Dermis blood vessel endothelial cell (primary cell): ENCODE results near the gene TFCP2. TPM values are rescaled to one million over a fixed set of nuclear protein-coding genes. Genes with fewer than 3 reads are reported as not detected.
"Not testable (repeated sequence)": the region's sequence is repeated elsewhere in the genome, so short reads cannot be mapped to it uniquely, and the experiment has no call there.

Experiments used
- DNase-seq: peaks from one replicate; pipeline ENCODE4 v3.0.0; 2010
- total RNA-seq: library from RNA; depleted of rRNA; stranded (reverse); fragments of >200 nt; gene quantifications from 2 replicates; pipeline ENCODE4 v1.2.3, GENCODE V29; 2014

Gene TFCP2, protein sequence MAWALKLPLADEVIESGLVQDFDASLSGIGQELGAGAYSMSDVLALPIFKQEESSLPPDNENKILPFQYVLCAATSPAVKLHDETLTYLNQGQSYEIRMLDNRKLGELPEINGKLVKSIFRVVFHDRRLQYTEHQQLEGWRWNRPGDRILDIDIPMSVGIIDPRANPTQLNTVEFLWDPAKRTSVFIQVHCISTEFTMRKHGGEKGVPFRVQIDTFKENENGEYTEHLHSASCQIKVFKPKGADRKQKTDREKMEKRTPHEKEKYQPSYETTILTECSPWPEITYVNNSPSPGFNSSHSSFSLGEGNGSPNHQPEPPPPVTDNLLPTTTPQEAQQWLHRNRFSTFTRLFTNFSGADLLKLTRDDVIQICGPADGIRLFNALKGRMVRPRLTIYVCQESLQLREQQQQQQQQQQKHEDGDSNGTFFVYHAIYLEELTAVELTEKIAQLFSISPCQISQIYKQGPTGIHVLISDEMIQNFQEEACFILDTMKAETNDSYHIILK
- 10.9 and 20.8 TPM in 2 replicates for total RNA-seq

DNA sequence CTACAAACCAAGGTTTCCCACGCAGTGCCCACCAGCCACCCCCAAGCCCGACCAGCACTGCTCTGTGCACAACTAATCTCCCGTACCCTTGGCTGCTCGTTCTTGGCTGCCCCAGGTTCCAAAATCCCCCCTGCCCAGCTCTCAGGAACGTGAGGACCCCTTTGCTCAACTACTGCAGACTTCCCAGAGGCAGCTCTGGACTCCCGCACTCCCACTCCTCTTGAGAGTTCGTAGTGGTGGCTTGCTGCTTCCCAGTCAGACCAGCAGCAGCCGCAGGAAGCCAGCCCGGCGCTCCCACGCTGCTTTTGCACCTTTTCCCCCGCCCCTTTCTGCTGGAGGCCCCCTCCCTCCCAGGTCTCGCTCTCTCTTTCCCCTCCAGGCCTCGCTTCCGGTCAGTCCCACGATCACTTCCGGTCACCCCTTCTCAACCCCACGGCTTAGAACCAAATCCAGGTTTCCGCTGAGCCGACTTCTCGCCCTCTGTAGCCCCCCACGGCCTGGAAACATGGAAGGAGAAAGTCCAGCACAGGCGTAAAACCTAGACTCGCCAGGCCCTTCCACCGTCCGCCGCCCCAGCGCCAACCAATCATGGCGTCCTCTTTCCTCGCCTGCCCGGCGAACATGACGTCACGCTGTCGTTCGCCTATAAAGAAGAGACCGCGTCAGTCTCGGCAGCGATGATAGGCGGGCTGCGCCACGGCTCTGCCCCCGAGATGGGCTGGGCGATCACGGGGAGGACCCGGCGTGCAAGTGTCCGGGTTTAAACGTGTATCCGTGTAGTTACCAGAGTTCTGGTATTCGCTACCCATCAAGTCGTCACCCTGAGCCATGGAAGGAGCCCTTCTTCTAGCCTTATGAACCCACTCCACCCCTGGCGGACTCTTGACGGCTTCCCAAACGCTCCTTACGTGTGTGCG lies at the start of gene TFCP2:
TSS of gene TFCP2 (minus strand) at position 621 of the 917 bp plus-strand sequence. CDS start 713 bp downstream, outside the sequence.
- peak; percentile 99 for DNase-seq

DNA sequence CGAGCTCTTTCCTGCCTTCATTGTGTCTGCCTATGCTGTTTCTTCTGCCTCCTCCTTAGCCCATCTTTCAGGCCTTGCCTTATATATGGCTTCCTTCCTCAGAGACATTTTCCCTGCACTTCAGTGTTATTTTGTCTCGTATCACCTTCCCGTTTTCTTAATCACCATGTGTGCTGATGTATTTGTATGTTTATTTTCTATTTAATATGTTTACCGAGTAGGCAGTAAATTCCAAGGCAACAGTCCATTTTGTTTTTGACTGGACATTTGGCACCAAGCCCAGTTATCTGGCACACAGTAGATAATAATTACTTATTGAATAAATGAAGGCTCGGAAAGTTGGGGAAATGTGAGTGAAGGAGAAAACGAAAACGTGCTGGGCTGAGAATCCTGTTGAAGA lies 49.5 kb upstream of the TFCP2 start:
- peak; percentile 73 for DNase-seq

DNA sequence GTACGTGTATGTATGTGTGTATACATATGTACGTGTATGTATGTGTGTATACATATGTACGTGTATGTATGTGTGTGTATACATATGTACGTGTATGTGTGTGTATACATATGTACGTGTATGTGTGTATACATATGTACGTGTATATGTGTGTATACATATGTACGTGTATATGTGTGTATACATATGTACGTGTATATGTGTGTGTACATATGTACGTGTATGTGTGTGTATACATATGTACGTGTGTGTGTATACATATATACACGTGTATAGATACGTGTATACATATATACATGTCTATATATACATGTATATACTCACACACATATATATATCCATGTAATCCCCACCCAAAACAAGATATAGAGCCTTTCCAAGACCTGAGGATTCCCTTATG lies 46.9 kb upstream of the TFCP2 start:
- DNase-seq: not testable (repeated sequence)

DNA sequence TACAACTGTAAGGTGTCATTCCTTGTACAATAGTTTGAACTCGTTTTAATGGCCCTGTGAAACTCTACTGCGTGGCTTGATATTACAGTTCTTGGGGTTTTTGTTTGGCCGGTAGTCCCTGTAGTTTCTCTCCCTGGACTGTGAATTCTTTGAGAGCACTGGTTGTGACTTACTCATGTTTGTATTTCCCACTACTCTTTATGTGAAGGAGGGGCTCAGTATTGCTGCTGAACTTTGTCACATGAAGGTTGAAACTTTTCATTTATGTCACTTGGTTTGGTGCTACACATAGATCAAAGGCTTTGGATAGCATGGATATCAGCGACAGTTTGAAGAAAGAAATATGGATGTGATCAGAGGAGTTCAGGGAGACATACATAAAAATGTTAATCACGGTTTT lies 46.4 kb upstream of the TFCP2 start:
- DNase-seq: no peak

DNA sequence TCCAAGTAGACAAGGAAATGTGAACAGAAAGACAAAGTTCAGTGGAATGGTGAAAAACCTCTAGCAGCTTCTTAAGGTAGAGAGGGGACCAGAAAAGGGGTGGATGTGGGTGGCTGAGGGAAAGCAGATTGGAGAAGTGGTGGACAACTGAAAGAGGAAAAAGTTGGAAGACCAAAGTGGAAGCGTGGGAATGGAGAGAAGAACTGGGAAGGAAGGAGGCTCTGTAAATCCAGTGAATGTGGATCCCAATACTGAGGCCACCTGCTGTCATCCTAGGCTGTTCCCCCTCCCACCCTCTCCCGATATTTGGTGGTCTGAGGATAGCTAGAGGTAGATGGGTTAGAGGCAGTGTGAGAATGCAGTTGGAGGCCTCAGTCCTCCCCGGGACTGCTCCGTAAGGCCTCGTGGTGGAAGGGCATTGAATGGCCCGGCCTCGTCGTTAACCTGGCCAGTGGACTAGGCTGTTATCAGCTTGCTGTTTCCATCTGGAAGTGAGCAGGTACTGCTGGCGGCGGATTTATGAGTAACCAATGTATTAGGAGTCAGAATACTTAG lies 45.7 kb upstream of the TFCP2 start:
- peak; percentile 53 for DNase-seq

DNA sequence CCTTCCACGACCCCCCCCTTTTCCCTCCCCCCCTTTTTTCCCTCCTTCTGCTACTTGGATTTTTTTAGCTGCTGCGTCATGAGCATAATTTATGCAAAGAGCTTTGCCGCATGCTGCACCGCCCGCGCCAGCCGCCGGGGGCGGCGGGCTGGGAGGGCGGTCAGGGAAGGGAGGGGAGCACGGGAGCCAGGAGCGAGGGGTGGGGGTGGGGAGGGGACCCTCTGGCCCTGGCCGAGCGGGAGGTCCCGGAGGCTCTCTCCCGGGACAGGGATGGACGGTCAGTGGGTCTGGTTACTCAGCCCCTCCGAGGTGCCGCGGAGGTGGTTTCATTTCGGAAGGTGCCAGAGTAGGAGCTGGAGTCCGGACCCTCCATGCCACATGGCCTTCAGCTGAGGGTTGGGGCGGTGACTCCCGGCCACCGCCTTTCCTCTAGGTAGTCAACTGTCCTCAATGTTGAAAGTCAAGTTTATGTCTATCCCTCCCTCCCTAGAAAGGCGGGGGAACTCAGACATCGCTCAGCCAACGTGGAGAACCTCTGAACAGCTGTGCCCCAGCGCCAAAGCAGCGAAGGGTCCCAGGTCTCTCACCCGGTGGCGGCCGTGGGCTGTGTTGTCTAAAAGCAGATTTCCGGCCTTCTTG lies 45.2 kb upstream of the TFCP2 start, which contains the start of gene POU6F1:
TSS of gene POU6F1 (minus strand) at position 95 of the 639 bp plus-strand sequence. CDS start 11,226 bp downstream, outside the sequence.
- DNase-seq: peak; percentile 88

DNA sequence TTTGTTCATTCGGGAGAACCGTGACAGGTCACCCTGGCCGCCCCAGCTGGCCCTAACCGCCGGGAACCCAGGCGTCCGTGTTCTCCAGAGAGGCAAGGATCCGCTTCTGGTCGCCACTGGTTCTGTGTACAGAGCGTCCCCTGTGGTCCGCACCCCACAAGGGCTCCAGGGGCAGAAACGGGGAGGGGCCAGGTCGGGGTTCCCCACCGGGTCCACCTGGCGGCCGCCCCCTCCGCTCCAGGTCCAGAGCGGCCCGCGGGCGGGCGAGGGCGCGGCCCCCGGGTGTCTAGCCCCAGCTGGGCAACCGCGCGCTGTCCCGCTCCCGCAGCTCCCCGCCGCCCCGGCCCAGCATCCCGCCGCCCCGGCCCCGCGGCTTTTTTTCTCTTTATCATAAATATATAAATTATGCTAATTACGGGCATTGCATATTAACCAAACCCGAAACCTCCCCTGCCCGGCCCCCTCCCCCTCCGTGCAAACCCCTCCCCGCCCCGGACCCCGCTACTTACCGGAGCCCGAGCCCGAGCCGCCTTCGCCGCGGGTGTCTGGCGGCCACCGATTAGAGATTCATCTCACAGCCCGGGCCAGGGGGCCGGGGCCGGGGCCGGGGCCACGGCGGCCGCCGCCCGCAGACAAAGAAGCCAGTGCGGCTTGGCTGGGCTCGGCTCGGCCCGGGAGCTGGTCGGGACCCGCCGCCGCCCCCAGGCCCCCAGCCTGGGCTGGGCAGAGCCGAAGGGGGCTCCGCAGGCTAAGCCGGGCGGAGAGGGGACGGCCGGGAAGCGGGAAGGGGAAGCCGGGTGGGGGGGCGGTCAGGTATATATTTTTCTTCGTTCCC lies 44.4 kb upstream of the TFCP2 start:
- DNase-seq: peak; percentile 56

DNA sequence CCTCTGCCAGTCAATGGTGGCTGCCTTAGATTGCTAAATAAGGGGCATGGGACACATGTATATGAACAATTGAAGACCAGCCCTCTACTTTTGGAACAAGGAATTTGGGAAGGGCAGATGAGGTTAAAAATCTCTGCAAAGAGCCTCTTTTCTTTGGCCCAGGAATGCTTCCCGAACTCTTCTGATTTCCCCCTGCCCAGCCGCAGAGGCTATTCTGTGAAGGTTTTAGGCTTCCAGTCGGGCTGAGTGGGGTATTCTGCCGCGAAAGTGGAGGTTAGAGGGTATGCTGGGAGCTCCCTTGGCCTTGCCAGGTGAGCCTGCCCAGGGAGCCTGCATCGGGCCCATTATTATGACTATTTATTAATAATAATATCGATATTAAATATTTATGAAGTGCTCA lies 43.7 kb upstream of the TFCP2 start:
- no peak for DNase-seq

DNA sequence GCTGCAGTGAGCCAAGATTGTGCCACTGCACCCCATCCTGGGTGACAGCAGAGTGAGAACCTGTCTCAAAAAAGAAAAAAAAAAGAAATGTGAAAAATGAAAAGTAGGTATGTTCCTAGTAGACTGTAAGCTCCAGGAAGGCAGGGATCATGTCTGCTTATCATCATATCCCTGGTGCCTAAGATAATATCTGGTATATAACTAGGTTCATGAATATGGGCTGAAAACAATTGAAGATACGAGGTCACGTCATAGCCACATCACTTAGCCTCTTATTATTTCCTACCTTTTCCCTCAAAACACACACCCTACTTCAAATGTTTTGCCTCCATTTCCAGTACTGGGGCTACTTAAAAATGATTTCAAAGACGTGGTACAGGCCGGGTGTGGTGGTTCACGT lies 42.0 kb upstream of the TFCP2 start:
- DNase-seq: no peak

DNA sequence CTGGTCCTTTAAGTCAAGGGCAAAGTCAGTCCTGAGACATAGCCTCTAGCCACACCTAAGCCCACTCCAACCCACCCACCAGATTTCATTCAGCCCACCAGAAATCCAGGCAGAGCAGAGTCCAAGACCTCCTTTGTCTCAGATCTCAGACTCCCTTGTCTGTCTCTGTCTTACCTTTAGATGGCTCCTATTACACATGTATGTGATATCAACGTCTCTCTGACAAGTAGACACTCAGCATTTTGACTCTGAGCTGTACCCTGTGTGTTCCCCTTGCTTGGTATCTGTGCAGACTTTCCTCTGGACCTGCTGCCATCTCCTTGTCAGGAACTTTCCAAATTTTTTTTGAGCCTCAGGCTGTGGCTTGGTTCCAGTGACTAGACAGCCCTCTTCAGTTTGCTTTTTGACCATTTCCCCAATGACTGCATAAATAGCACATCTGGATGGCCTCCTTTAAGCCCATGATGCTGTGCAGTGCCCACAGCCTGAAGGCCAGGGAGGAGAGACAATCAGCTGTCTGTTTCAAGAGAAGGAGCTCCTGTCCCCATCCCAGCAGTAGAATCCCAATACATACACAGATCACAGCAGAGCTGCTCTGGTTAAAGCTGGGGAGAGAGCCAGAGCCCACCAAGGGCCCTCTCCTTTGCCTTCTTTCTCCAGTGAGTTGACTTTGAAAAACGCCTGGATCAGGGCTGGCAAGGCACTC lies 37.9 kb upstream of the TFCP2 start:
- no peak for DNase-seq

DNA sequence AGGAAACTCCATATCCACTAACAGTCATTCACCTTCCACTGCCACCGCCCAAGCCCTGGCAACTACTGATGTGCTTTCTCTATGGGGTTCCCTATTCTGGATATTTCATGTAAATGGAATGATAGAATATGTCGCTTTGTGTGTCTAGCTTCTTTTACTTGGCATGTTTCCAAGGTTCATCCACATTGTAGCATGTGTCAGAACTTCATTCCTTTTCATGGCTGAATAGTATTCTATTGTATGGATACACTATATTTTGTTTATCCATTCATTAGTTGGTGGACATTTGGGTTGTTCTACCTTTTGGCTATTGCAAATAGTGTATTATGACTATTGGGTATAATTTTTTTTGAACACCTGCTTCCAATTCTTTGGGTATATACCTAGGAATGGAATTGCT lies 36.3 kb upstream of the TFCP2 start:
- no peak for DNase-seq

DNA sequence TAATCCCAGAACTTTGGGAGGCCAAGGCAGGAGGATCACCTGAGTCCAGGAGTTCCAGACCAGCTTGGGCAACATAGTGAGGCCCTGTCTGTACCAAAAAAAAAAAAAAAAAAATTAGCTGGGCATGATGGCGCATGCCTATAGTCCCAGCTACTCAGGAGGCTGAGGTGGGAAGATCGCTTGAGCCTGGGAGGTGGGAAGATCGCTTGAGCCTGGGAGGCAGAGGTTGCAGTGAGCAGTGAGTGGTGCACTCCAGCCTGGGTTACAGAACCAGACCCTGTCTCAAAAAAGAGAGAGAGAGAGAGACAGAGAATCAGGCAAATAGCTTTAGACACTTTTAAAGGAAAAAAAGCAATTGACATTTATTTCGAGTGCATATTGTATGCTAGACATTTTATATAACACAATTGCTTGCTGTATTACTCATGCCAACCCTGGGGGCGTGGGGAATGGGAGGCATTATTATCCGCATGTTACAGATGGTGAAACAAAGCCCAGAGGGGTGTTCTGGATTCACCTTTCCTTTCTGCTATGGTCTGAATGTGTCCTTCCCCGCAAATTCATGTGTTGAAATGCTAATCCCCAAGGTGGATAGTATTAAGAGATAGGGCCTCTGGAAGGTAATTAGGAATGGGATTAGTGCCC lies 35.2 kb upstream of the TFCP2 start:
- no peak for DNase-seq

DNA sequence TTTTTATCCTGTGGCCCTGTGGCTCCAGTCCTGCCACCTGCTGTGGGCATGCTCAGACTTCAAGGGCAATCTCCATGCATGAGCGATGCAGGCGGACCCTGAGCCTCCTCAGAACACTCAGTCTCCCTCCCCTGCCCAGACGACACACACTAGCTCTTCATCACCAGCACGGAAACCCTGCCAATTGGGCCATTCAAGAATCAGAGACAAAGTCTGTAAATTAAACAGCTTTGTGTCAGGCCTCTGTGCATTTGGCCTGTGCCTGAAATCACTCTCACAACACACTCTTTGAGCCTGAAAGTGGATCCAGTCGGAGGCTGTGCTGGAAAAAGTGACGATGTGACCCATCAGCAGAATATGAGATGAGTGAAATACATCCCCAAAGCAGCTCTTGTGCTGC lies 32.4 kb upstream of the TFCP2 start:
- DNase-seq: no peak

DNA sequence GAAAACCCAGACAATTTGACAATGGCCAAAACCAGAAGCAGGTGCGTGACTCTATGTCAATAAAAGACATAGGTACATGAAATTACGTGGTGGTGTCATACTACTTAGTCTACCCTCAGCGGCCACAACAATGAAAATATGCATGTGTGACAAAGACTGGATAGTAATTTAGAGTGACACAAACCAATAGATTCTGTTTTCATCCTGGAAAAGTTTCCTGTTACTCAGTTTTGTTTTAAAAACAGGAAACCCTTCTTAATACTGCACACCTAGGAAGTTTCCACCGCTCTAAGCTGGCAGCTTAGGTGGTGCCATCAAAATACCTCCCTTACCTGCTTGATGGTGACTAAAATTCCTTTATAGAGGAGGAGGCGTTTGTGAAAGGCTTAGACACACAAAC lies 29.8 kb upstream of the TFCP2 start:
- DNase-seq: no peak

DNA sequence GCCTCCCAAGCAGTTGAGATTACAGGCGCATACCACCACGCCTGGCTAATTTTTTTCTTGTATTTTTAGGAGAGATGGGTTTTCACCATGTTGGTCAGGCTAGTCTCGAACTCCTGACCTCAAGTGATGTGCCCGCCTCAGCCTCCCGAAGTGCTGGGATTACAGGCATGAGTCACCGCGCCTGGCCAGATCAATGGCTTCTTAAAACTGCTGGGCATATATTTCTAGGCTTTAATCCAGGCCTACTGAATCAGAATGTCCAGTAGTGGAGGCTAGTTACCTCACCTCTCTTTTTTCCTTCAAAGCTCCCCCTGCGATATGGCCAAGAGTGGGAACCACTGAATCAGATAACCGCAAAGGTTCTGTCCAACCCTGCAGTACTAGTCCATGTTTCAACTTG lies 27.9 kb upstream of the TFCP2 start:
- DNase-seq: no peak

DNA sequence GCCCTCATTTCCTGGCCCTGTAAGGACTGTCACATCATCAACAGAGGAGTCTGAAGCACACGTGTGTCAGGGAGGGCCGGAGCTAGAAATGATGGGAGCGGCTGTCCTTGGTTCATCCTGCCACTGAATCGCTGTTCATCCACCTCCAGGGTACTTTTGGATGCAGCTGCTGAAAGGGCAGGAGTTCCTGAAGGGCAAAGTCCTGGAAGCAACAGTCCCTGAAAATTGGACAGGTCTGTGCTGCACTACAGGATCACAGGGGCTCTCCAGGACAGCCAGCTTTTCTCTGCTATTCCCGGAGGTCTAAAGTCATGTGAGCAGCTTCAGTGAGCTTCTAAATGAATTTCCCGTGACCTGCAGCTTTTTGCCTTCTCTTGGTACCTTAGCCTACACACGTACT lies 27.2 kb upstream of the TFCP2 start:
- no peak for DNase-seq

DNA sequence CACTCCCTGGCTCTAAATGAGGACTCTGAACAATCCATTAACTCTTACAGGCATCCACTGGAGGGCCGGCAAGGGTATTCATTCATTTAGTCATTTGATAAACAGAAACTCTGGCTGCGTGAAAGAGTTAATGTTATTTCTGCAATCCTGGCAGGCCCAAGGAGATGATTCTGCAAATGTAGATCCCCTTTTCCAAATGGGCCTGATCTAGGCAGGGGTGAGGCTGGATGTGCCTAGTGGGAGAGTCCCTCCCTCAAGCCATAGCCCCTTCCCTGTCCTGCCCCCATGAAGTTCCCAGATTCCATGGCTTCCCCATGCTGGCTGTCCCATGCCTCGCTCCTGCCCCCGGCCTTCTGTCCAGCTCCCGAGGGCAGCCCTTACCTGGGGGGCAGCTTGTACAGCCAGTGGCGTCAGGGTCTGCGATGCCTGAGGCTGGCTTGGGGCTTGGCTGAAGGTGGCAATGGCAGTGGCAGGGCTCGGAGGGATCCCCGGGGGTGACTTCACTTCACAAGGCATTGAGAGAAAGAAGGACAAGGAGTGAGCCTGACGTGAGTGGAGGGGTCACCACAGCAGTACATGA lies 26.5 kb upstream of the TFCP2 start:
- no peak for DNase-seq

DNA sequence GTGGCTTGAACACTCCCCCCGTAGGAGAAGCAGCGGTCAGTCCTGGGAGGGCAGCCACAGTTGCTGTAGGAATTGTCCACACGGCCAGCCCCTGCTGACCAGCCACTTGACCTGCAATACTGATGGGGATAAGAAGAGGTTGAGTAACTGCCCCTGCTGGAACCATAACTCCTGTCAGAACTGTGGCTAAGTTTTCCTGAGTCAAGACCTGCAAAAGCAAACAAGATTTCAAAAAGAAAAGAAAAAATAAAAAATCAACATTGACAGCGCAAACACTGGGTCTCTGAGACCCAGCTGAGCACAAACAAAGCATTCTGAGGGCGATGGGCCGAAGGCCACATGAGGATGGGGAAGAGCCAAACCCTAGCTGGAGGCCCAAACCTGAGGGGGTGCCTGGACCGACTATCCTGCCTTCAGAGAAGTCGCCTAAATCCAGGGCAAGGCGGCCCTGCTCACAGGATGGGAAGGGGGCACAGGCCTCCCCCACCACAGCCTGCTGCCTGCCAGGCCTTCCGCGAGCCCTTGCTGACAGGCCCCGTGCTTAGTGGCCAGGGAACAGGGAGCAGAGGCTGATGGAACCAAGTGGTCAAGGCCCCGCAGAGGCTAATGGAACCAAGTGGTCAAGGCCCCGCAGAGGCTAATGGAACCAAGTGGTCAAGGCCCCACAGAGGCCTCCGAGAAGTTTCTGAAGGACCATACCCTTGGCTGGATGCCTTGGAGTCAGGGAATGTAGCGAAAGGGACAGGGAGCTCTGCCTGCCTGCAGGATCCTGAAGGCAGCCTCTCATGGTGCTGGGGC lies 25.8 kb upstream of the TFCP2 start:
- no peak for DNase-seq
